Prostate gland (tissue), 2 donors: ENCODE results near the gene DCUN1D2.

Experiments used
- POLR2A ChIP-seq: fragments of 450-650 bp; IDR thresholded peaks from one replicate; pipeline ENCODE4 v1.6.1; 2016; ENCODE audit warnings: antibody characterized with exemption, mild to moderate bottlenecking
- TF ChIP-seq, protein P1 (sequence below), 4 experiments: fragments of 200-600 bp in 2 of 4; fragments of 450-650 bp in 2 of 4; sonication (generic) in 2 of 4; IDR thresholded peaks; 1 replicate in 3 of 4; 2 replicates in 1 of 4; pipeline ENCODE4 v1.5.1; 2016 to 2019; ENCODE audit warnings: antibody characterized with exemption in 4 of 4, mild to moderate bottlenecking in 2 of 4, moderate library complexity in 2 of 4

DNA sequence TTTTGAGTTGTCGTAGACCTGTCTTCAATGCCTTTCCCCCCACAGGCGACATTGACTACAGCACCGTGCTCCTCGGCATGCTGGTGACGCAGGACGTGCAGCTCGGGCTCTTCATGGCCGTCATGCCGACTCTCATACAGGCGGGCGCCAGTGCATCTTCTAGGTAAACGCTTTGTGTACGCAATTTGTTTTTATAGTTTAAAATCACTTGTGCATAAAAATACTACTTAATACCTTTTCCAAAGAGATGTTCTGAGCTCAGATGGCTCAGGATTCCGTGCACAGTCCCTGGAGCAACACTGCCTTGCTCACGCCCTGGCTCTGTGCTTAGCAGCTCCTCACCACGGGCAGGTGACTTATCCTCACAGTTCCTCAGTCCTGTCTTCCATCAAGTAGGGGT, 30.1 kb upstream of the DCUN1D2 start:
- TF ChIP-seq, protein P1, sequence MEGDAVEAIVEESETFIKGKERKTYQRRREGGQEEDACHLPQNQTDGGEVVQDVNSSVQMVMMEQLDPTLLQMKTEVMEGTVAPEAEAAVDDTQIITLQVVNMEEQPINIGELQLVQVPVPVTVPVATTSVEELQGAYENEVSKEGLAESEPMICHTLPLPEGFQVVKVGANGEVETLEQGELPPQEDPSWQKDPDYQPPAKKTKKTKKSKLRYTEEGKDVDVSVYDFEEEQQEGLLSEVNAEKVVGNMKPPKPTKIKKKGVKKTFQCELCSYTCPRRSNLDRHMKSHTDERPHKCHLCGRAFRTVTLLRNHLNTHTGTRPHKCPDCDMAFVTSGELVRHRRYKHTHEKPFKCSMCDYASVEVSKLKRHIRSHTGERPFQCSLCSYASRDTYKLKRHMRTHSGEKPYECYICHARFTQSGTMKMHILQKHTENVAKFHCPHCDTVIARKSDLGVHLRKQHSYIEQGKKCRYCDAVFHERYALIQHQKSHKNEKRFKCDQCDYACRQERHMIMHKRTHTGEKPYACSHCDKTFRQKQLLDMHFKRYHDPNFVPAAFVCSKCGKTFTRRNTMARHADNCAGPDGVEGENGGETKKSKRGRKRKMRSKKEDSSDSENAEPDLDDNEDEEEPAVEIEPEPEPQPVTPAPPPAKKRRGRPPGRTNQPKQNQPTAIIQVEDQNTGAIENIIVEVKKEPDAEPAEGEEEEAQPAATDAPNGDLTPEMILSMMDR (IDR thresholded peaks at IDR 0.05), result no peak
- TF ChIP-seq POLR2A, result no peak
